GM12891 (cell line): ENCODE data around the gene ZBTB43.

Experiments used
- POLR2A ChIP-seq: IDR thresholded peaks from 2 replicates; pipeline ENCODE4 v1.6.1; 2011; ENCODE audit warnings: low read depth, low read length, control low read depth
- POLR2AphosphoS5 ChIP-seq: IDR thresholded peaks from 2 replicates; pipeline ENCODE4 v1.6.1; 2011; ENCODE audit warnings: low read depth, low read length, control low read depth
- SPI1 ChIP-seq: IDR thresholded peaks from 2 replicates; pipeline ENCODE4 v1.6.1; 2011; ENCODE audit warnings: low read depth, low read length, control low read depth
- TAF1 ChIP-seq: IDR thresholded peaks from 2 replicates; pipeline ENCODE4 v1.6.1; 2011; ENCODE audit warnings: low read depth, low read length, control low read depth

GRCh38 chr9:126860077-126860756 is 55.4 kb downstream of the ZBTB43 start, which contains the start of gene ZBTB34:
- TF ChIP-seq TAF1, result no peak
- peak; percentile 78 for TF ChIP-seq POLR2AphosphoS5
- peak; percentile 70; the same call in 1 of the 2 replicates for TF ChIP-seq POLR2A
- TF ChIP-seq SPI1, result no peak
